Measurements from ENCODE around the gene TMEM235.
A peak's percentile ranks its signal among the peaks of the same experiment; 100 is the strongest.

TMEM235 gene

GRCh38 chr17:78230996-78231935, at the start of gene TMEM235:
Gene TMEM235 (plus strand): TSS chr17:78231631. CDS start chr17:78232024, 393 bp downstream.
- TF ChIP-seq CTCF (IDR thresholded peaks at IDR 0.05; ENCODE audit: low read depth, low read length): no peak
- H3K4me3 ChIP-seq (ENCODE audit: low read depth, low read length): no peak within 1 kb of the TSS

GRCh38 chr17:78182504-78182903, 48.9 kb upstream of the TMEM235 start:
- H3K4me3 ChIP-seq (ENCODE audit: low read depth, low read length): no peak overlapping the region
- TF ChIP-seq CTCF (IDR thresholded peaks at IDR 0.05; ENCODE audit: low read depth, low read length): no peak

GRCh38 chr17:78183916-78184315, 47.5 kb upstream of the TMEM235 start:
- H3K4me3 ChIP-seq (ENCODE audit: low read depth, low read length): no peak overlapping the region
- no peak for TF ChIP-seq CTCF (IDR thresholded peaks at IDR 0.05; ENCODE audit: low read depth, low read length)

- H3K4me3 ChIP-seq (ENCODE audit: low read depth, low read length): no peak overlapping the region
- no peak for TF ChIP-seq CTCF (IDR thresholded peaks at IDR 0.05; ENCODE audit: low read depth, low read length)
Observed at GRCh38 chr17:78184351-78184750, 47.1 kb upstream of the TMEM235 start.

- no peak for TF ChIP-seq CTCF (IDR thresholded peaks at IDR 0.05; ENCODE audit: low read depth, low read length)
- H3K4me3 ChIP-seq (ENCODE audit: low read depth, low read length): no peak overlapping the region
Observed at GRCh38 chr17:78184868-78185267, 46.6 kb upstream of the TMEM235 start.

- no peak for TF ChIP-seq CTCF (IDR thresholded peaks at IDR 0.05; ENCODE audit: low read depth, low read length)
- H3K4me3 ChIP-seq (ENCODE audit: low read depth, low read length): peak overlapping the region; percentile 75
Observed at GRCh38 chr17:78185981-78186691, 45.3 kb upstream of the TMEM235 start.

Data from WI38 (cell line).